GM12878 (cell line): Measurements from ENCODE around the gene BRCA2. TPM values are rescaled to one million over a fixed set of nuclear protein-coding genes. Genes with fewer than 3 reads are reported as not detected.

Source experiments
- ATAC-seq: fragments of 200-7000 bp; cut with Tn5 transposase; 3 replicates; pipeline ENCODE4 v1.9.1; 2020; ENCODE audit warnings: mild to moderate bottlenecking, moderate library complexity
- BruUV-seq: library from RNA; stranded (reverse); fragments of 400-500 nt; replicated peaks from 2 replicates; lab custom pipeline; 2021; lab: Mats Ljungman, UMichigan
- CTCF ChIA-PET: fragments of 300-600 bp; sonication (Branson Sonifier 250); formaldehyde crosslinking; extraction: SDS; loops from one replicate; lab custom pipeline; 2021; ENCODE audit warnings: inconsistent platforms; lab: Yijun Ruan, JAX
- POLR2A ChIA-PET: fragments of 350-600 bp; formaldehyde crosslinking; extraction: SDS; loops from one replicate; lab custom pipeline; 2021; ENCODE audit warnings: inconsistent platforms; lab: Charles Lee
- RAD21 ChIA-PET: fragments of 300-600 bp; sonication (Branson Sonifier 250); formaldehyde crosslinking; loops from one replicate; lab custom pipeline; 2023; ENCODE audit warnings: antibody characterized with exemption; ENCODE audit not compliant: unreplicated experiment; lab: Charles Lee
- SMC1A ChIA-PET: fragments of 300-600 bp; sonication (Branson Sonifier 250); formaldehyde crosslinking; loops from one replicate; lab custom pipeline; 2023; ENCODE audit not compliant: unreplicated experiment, uncharacterized antibody; lab: Charles Lee
- DNase-seq: peaks from one replicate; pipeline ENCODE4 v3.0.0-alpha.2; 2011; ENCODE audit warnings: low read depth, low spot score
- FAIRE-seq: peaks from 3 replicates; lab custom pipeline; 2011; peaks lifted over from hg19 to GRCh38; lab: Jason Lieb, UNC
- H2AFZ ChIP-seq: 2 replicates; pipeline ENCODE4 v1.6.0; 2011; ENCODE audit warnings: low read depth, low read length, control low read depth; ENCODE audit not compliant: control insufficient read depth
- H3K27ac ChIP-seq: 2 replicates; pipeline ENCODE4 v1.5.1; 2011; ENCODE audit warnings: control low read depth; ENCODE audit not compliant: control insufficient read depth, insufficient read depth
- H3K27me3 ChIP-seq, 2 experiments: replicated peaks in 1 of 2; 2 replicates each; pipeline versions ENCODE4 v1.6.0 to v1.6.1; 2011; ENCODE audit warnings: low read length in 1 of 2; ENCODE audit not compliant: control insufficient read depth in 2 of 2, insufficient read depth in 2 of 2
- H3K36me3 ChIP-seq, 2 experiments: 2 replicates each; pipeline ENCODE4 v1.5.1; 2011; ENCODE audit warnings: low read length in 1 of 2; ENCODE audit not compliant: control insufficient read depth in 2 of 2, insufficient read depth in 2 of 2
- H3K4me1 ChIP-seq: 2 replicates; pipeline ENCODE4 v1.6.1; 2011; ENCODE audit warnings: mild to moderate bottlenecking, low read length, moderate library complexity, mixed read lengths; ENCODE audit not compliant: control insufficient read depth, insufficient read depth
- H3K4me2 ChIP-seq: 2 replicates; pipeline ENCODE4 v1.6.0; 2011; ENCODE audit warnings: control low read depth; ENCODE audit not compliant: control insufficient read depth, insufficient read depth
- H3K4me3 ChIP-seq: fragments of 200-600 bp; sonication (generic); 2 replicates; pipeline ENCODE4 v1.5.1; 2016
- H3K79me2 ChIP-seq: 2 replicates; pipeline ENCODE4 v1.6.0; 2011; ENCODE audit warnings: low read length; ENCODE audit not compliant: control insufficient read depth, insufficient read depth
- H3K9ac ChIP-seq: 2 replicates; pipeline ENCODE4 v1.8.0; 2011; ENCODE audit warnings: low read length, control low read depth, mixed read lengths; ENCODE audit not compliant: control insufficient read depth, insufficient read depth
- H3K9me3 ChIP-seq: replicated peaks from 3 replicates; pipeline ENCODE4 v1.5.1; 2011; ENCODE audit warnings: mild to moderate bottlenecking, low read length; ENCODE audit not compliant: control insufficient read depth, insufficient read depth
- H4K20me1 ChIP-seq: 2 replicates; pipeline ENCODE4 v1.6.0; 2011; ENCODE audit not compliant: control insufficient read depth, insufficient read depth
- CHD1 ChIP-seq: IDR thresholded peaks from 2 replicates; pipeline ENCODE4 v1.6.1; 2012; ENCODE audit warnings: low read depth, low read length, improper control_type of control experiment
- ELK1 ChIP-seq: IDR thresholded peaks from 2 replicates; pipeline ENCODE4 v1.6.1; 2012; ENCODE audit warnings: low read depth, low read length, improper control_type of control experiment
- EP300 ChIP-seq, 2 experiments: fragments of 150-350 bp in 1 of 2; IDR thresholded peaks; 2 replicates each; pipeline ENCODE4 v1.6.1; 2011 to 2012; ENCODE audit warnings: low read depth in 2 of 2, low read length in 2 of 2, borderline replicate concordance in 1 of 2, improper control_type of control experiment in 1 of 2, inconsistent platforms in 1 of 2; ENCODE audit not compliant: control insufficient read depth in 1 of 2
- HDAC6 ChIP-seq: fragments of 200-600 bp; sonication (generic); IDR thresholded peaks from one replicate; pipeline ENCODE4 v1.8.0; 2017; ENCODE audit warnings: antibody characterized with exemption; ENCODE audit not compliant: unreplicated experiment
- IKZF2 ChIP-seq, 2 experiments: fragments of 450-650 bp; IDR thresholded peaks; 2 replicates each; pipeline ENCODE4 v1.6.1; 2017; ENCODE audit warnings: mild to moderate bottlenecking in 2 of 2, moderate library complexity in 2 of 2
- MTA3 ChIP-seq: IDR thresholded peaks from 2 replicates; pipeline ENCODE4 v1.6.1; 2012; ENCODE audit warnings: low read length, inconsistent platforms, borderline replicate concordance
- NFXL1 ChIP-seq: fragments of 450-650 bp; IDR thresholded peaks from 2 replicates; pipeline ENCODE4 v1.6.1; 2017; ENCODE audit warnings: antibody characterized with exemption, mild to moderate bottlenecking, borderline replicate concordance
- RB1 ChIP-seq: fragments of 450-650 bp; formaldehyde crosslinking; IDR thresholded peaks from 2 replicates; pipeline ENCODE4 v1.6.1; 2017; ENCODE audit warnings: mild to moderate bottlenecking, borderline replicate concordance
- TCF3 ChIP-seq: IDR thresholded peaks from 2 replicates; pipeline ENCODE4 v1.6.1; 2012; ENCODE audit warnings: low read depth, mild to moderate bottlenecking, low read length, borderline replicate concordance; ENCODE audit not compliant: insufficient read depth
- ZZZ3 ChIP-seq: IDR thresholded peaks from 2 replicates; pipeline ENCODE4 v1.6.1; 2011; ENCODE audit warnings: low read depth; ENCODE audit not compliant: control insufficient read depth, insufficient read length
- WGBS: methylation state at CpG from one replicate; pipeline ENCODE4 v1.1.6; 2016; ENCODE audit warnings: low lambda C conversion rate; ENCODE audit not compliant: insufficient replicate concordance, insufficient coverage; ENCODE audit errors: missing lambda C conversion rate; 5-methylcytosine and 5-hydroxymethylcytosine counted together
- in situ Hi-C: fragments of 300-500 bp; cut with MboI; formaldehyde crosslinking; loops from 9 replicates; pipeline ENCODE4 v1.14.3; 2018; ENCODE audit warnings: mixed read lengths
- intact Hi-C: fragments of 100-400 bp; cut with micrococcal nuclease; formaldehyde crosslinking; loops from one replicate; pipeline ENCODE4 v1.14.2; 2022; ENCODE audit not compliant: unreplicated experiment
- polyA plus RNA-seq, 11 experiments: library from polyadenylated mRNA; depleted of rRNA in 4 of 11; unstranded in 6 of 11; stranded (reverse) in 5 of 11; fragments of >200 nt; fragmentation: Nextera tagmentation in 4 of 11; fragmentation: Illumina TruSeq in 1 of 11; extraction: Ambion mirVana in 4 of 11; extraction: Trizol in 1 of 11; gene quantifications; 1 replicate in 1 of 11; 2 replicates in 10 of 11; pipeline versions ENCODE4 v1.2.1 to v1.2.3, GENCODE V29; 2011 to 2016; ENCODE audit warnings: inconsistent platforms in 2 of 11, missing spikeins in 2 of 11, low read depth in 1 of 11
- total RNA-seq, 4 experiments: library from RNA; depleted of rRNA in 3 of 4; stranded (reverse); fragments of >200 nt in 3 of 4; fragmentation: Illumina TruSeq in 1 of 4; extraction: Trizol in 1 of 4; gene quantifications; 2 replicates each; pipeline versions ENCODE4 v1.2.1 to v1.2.3, GENCODE V29; 2013 to 2021

Gene BRCA2
- total and polyA plus RNA-seq, 10 of the 15 experiments (the other 5 are each of a cell fraction or from before 2014, with no cell fraction given), result 7.6 to 42.2 (median 23.9) TPM

- no peak overlapping the region for H2AFZ ChIP-seq
- no peaks in the 10 kb centered on the region for H3K9me3 ChIP-seq
- no TSS peak for BruUV-seq
- no peak for TF ChIP-seq HDAC6
- no peak for TF ChIP-seq ZZZ3
- TF ChIP-seq TCF3, result no peak
- TF ChIP-seq CHD1, result no peak
- TF ChIP-seq IKZF2 (IDR thresholded peaks at IDR 0.05), result no peak
- TF ChIP-seq RB1, result no peak
- no peak for TF ChIP-seq ELK1
- TF ChIP-seq MTA3, result no peak
- TF ChIP-seq NFXL1, result no peak
- TF ChIP-seq EP300 (IDR thresholded peaks at IDR 0.05; ENCODE audit: borderline replicate concordance in 1 of 2, control insufficient read depth in 1 of 2, low read depth in 2 of 2, low read length in 2 of 2), result no peak
- no peak overlapping the region for H3K9ac ChIP-seq
- DNase-seq (no peak), FAIRE-seq (no peak), ATAC-seq (no peak)
- ChIA-PET CTCF (interaction anchor here (1.0 kb wide), 1 partner anchor 16 kb away, joined by 3 read pairs; no protein-coding TSS in a partner anchor), RAD21 (no interaction called here), SMC1A (interaction anchor here (0.9 to 1.1 kb wide), 2 partner anchors 17 to 24 kb away, joined by 3 read pairs; no protein-coding TSS in a partner anchor), POLR2A (interaction anchor here (2.4 kb wide), 1 partner anchor 11 kb away, joined by 10 read pairs; no protein-coding TSS in a partner anchor)
- in situ Hi-C loops, result loop anchor here (25.0 kb wide), 1 partner anchor 1106 kb away; no protein-coding TSS in a partner anchor
- H3K36me3 ChIP-seq, result no peaks in the 10 kb centered on the region
- peaks cover 20% of the 10 kb centered on the region for H3K79me2 ChIP-seq
- no peak overlapping the region for H3K27ac ChIP-seq
- H4K20me1 ChIP-seq, result no peaks in the 10 kb centered on the region
- intact Hi-C loops, result no loop called here
- 90% methylated on average over 5 of the region's 5 CpGs for WGBS
- no peaks in the 10 kb centered on the region for H3K27me3 ChIP-seq
- H3K4me3 ChIP-seq, result no peak overlapping the region
- H3K4me1 ChIP-seq, result peaks cover 13% of the 10 kb centered on the region
- no peak overlapping the region for H3K4me2 ChIP-seq
Observed at GRCh38 chr13:32431361-32431760, 116.1 kb downstream of the BRCA2 start.
